Astrocyte of the cerebellum (primary cell): ENCODE data around the gene INTS1.

Experiments used
- DNase-seq: peaks from one replicate; pipeline ENCODE4 v3.0.0-alpha.2; 2011; ENCODE audit warnings: low read depth
- H3K4me3 ChIP-seq: 2 replicates; pipeline ENCODE4 v1.5.1; 2011; ENCODE audit warnings: mild to moderate bottlenecking, low read depth, low read length, moderate library complexity
- in situ Hi-C: cut with HindIII; loops from 2 replicates; pipeline ENCODE4 v1.10.0; 2017; ENCODE audit warnings: low sequenced_read_pairs
- TF ChIP-seq, protein P1 (sequence below): IDR thresholded peaks from 2 replicates; pipeline ENCODE4 v1.5.1; 2012; ENCODE audit warnings: low read length, low read depth, moderate library complexity, mild to moderate bottlenecking; ENCODE audit errors: missing control alignments

INTS1 gene

DNA sequence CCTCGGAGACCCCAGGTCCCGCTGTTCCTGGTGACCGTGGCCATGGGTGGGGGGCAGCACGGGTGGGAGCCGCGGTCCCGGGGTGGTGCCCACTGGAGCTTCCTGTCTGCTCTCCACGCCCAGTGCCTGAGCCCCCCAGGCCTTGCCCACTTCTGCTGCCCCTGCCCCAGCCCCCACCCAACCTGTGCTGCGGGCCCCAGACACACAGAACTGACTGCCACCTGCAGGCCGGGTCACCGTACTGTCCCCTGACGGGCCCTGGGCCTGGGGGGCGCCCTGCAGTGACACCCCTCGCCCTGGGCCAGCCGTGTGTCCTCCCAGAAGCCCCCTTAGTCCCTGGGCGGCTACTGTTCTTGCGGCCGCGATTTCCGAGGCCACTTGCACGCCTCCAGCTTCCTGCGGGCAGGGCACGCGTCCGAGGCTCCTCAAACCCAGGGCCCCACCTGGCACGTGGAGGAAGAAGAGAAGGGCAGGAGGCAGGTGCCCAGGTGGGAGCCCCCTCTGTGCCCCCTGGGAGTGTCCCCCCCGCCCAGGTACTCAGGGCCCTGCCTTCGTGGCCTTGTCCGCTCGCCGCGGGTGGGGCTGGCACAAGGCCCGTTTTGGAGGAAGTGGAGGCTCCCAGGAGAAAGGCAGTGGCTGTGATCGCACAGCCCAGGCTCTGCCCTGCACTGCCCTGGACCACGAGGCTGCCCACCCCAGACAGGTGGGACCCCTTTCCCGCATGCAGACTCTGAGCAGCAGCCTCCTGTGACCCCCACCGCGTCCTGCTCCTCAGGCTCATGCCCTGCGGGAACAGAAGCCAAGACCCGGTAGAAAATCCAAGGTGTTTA is 41.4 kb upstream of the INTS1 start:
- in situ Hi-C loops = no loop called here
- no peak for DNase-seq
- TF ChIP-seq, protein P1, sequence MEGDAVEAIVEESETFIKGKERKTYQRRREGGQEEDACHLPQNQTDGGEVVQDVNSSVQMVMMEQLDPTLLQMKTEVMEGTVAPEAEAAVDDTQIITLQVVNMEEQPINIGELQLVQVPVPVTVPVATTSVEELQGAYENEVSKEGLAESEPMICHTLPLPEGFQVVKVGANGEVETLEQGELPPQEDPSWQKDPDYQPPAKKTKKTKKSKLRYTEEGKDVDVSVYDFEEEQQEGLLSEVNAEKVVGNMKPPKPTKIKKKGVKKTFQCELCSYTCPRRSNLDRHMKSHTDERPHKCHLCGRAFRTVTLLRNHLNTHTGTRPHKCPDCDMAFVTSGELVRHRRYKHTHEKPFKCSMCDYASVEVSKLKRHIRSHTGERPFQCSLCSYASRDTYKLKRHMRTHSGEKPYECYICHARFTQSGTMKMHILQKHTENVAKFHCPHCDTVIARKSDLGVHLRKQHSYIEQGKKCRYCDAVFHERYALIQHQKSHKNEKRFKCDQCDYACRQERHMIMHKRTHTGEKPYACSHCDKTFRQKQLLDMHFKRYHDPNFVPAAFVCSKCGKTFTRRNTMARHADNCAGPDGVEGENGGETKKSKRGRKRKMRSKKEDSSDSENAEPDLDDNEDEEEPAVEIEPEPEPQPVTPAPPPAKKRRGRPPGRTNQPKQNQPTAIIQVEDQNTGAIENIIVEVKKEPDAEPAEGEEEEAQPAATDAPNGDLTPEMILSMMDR = no peak
- no peak overlapping the region for H3K4me3 ChIP-seq

DNA sequence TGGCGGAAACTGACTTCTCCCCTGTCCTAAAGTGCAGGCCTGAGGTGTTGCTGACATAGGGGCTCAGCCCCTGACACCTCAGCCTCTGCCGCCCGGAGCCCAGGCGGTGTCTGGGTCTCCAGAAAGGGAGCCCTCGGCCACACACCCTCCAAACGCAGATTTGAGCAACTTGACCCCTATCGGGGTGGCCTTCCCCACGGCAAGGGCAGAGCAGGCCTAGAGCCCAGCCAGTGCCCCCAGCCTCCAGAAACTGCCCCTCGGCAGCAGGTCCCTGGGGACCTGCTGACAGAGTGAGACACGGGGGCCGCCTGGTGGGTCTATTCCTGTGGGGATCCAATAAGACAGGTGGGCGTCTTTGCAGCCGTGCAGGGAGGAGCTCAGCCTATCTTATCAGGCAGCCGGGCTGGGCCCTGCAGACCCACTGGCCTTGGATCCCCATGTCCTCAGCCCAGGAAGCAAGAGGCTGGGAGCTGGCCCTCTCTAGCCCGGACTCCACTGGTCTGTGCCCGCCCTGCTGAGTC is 40.8 kb upstream of the INTS1 start:
- in situ Hi-C loops = no loop called here
- no peak overlapping the region for H3K4me3 ChIP-seq
- TF ChIP-seq, protein P1 = no peak
- DNase-seq = no peak

GRCh38 chr7:1544178-1544895 is 40.1 kb upstream of the INTS1 start:
- no peak overlapping the region for H3K4me3 ChIP-seq
- TF ChIP-seq, protein P1 = no peak
- DNase-seq = no peak
- in situ Hi-C loops = no loop called here

DNA sequence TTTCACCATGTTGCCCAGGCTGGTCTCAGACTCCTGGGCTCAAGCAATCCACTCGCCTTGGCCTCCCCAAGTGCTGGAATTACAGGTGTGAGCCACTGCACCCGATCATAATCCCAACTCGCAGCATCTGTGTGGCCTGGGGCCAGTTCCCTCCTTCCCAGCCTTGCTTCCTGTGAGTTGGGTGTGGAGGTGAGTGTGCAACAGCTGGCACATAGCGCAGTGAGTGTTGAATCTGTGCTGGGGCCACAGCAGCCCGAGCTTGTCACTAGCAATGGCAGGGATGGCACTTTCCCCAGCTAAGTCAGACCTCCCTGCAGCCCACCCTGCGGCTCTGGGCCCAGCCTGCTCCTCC is 39.6 kb upstream of the INTS1 start:
- DNase-seq = no peak
- TF ChIP-seq, protein P1 = no peak
- H3K4me3 ChIP-seq = no peak overlapping the region
- in situ Hi-C loops = no loop called here

DNA sequence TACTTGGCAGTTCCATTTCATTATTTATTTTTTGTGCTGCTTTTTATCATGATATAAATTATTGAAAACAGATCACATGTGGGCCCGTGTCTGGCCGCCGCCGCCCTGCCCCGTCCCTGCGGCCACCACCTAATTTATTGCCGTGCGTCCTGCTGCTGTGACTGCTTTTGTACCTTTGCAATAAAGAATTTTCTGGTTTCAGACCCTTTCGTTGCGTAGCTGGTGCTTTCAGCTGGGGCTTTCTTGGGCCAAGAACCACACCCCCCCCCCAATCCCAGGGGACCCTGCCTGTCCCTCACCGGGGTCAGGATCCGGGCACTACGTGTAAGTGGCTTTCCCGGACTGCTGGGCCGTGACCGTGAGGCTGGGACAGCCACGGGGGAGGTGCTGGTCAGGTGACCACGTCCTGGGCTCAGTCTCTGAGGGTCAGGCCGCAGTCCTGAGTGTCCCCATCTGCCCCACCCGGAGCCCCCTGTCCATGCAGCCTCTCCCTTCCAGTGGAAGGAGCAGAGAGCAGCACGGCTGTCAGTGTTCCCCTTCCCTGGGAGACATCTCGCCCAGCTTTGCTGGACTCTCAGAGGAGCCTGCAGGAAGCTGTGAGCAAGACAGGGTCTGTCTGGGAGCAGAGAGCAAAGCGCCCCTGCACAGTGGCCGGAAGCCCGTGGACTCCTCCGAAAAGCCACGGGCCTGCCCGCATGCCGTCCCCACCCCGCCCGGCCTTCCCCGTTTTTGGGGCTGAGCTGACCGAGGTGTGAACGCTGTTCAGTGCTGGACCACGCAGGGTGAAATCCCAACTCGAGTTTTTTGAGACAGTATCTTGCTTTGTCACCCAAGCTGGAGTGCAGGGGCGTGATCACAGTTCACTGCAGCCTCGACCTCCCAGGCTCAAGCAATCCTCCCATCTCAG is 38.9 kb upstream of the INTS1 start:
- in situ Hi-C loops = no loop called here
- no peak for DNase-seq
- no peak overlapping the region for H3K4me3 ChIP-seq
- TF ChIP-seq, protein P1 = no peak

GRCh38 chr7:1542329-1542728 is 38.1 kb upstream of the INTS1 start:
- in situ Hi-C loops = no loop called here
- DNase-seq = no peak
- no peak overlapping the region for H3K4me3 ChIP-seq
- TF ChIP-seq, protein P1 = no peak
